Endodermal cell (in vitro differentiated cells): ENCODE results near the gene S100PBP. TPM values are rescaled to one million over a fixed set of nuclear protein-coding genes. Genes with fewer than 3 reads are reported as not detected.

Experiments used
- DNase-seq: peaks from one replicate; pipeline ENCODE4 v3.0.0-alpha.2; 2017
- H3K27ac ChIP-seq: 2 replicates; pipeline ENCODE4 v1.5.1; 2013; ENCODE audit warnings: mild to moderate bottlenecking, low read depth, low read length, moderate library complexity
- H3K27me3 ChIP-seq: 2 replicates; pipeline ENCODE4 v1.6.1; 2013; ENCODE audit warnings: mild to moderate bottlenecking, low read length, moderate library complexity; ENCODE audit not compliant: insufficient read depth, control insufficient read depth, poor library complexity, severe bottlenecking
- H3K36me3 ChIP-seq: 2 replicates; pipeline ENCODE4 v1.7.0; 2013; ENCODE audit warnings: mild to moderate bottlenecking, low read length, moderate library complexity; ENCODE audit not compliant: control insufficient read depth, insufficient read depth
- H3K4me1 ChIP-seq: one replicate; pipeline ENCODE4 v1.7.0; 2013; ENCODE audit warnings: low read length; ENCODE audit not compliant: control insufficient read depth, insufficient read depth
- H3K4me3 ChIP-seq: 2 replicates; pipeline ENCODE4 v1.5.1; 2013; ENCODE audit warnings: mild to moderate bottlenecking, low read length, moderate library complexity
- H3K9ac ChIP-seq: 2 replicates; pipeline ENCODE4 v1.6.1; 2013; ENCODE audit warnings: mild to moderate bottlenecking, low read length, moderate library complexity; ENCODE audit not compliant: poor library complexity, severe bottlenecking; ENCODE audit errors: extremely low read depth
- H3K9me3 ChIP-seq: 2 replicates; pipeline ENCODE4 v1.6.1; 2013; ENCODE audit warnings: mild to moderate bottlenecking, low read length, moderate library complexity; ENCODE audit not compliant: control insufficient read depth
- H3K27ac Mint-ChIP-seq: 2 replicates; pipeline ENCODE4 v1.8.0; 2020; ENCODE audit warnings: mixed read lengths
- H3K27me3 Mint-ChIP-seq: 2 replicates; pipeline ENCODE4 v1.8.0; 2021; ENCODE audit warnings: mild to moderate bottlenecking, mixed read lengths; ENCODE audit not compliant: insufficient read depth
- H3K36me3 Mint-ChIP-seq: 2 replicates; pipeline ENCODE4 v1.8.0; 2020; ENCODE audit warnings: low read depth, mixed read lengths
- H3K4me1 Mint-ChIP-seq: 2 replicates; pipeline ENCODE4 v1.8.0; 2020; ENCODE audit warnings: mixed read lengths
- H3K4me3 Mint-ChIP-seq: 2 replicates; pipeline ENCODE4 v1.8.0; 2020; ENCODE audit warnings: mild to moderate bottlenecking, moderate library complexity, mixed read lengths
- H3K9me3 Mint-ChIP-seq: 2 replicates; pipeline ENCODE4 v1.8.0; 2020; ENCODE audit warnings: mild to moderate bottlenecking, mixed read lengths
- WGBS, 2 experiments: methylation state at CpG; one replicate each; pipeline versions ENCODE4 v1.1.5 to v1.1.7; 2013; ENCODE audit warnings: missing lambda C conversion rate in 2 of 2, mixed read lengths in 1 of 2; ENCODE audit not compliant: insufficient coverage in 1 of 2, insufficient read length in 1 of 2; 5-methylcytosine and 5-hydroxymethylcytosine counted together
- total RNA-seq, 2 donors: library from RNA; stranded (reverse); fragmentation: NEBNext Ultra II Directional in 1 of 2; extraction: Animal tissue kit (Norgen Biotek cat#: 25700) in 1 of 2; gene quantifications; 2 replicates in 1 of 2; 3 replicates in 1 of 2; pipeline ENCODE4 v1.2.1, GENCODE V29; 2021
- TF ChIP-seq, protein P1 (sequence below): fragments of 200-600 bp; sonication (generic); conservative IDR thresholded peaks from 2 replicates; pipeline ENCODE4 v1.5.0; 2021; ENCODE audit warnings: antibody characterized with exemption, mild to moderate bottlenecking

The S100PBP gene
- total RNA-seq, 2 donors from 2014 or later: 91.4 to 112 TPM

- Histone ChIP-seq H3K27ac (no peak overlapping the region), H3K4me3 (no peak overlapping the region), H3K9me3 (no peaks in the 10 kb centered on the region), H3K36me3 (no peaks in the 10 kb centered on the region), H3K9ac (no peak overlapping the region), H3K27me3 (peaks cover 96% of the 10 kb centered on the region), H3K4me1 (no peaks in the 10 kb centered on the region)
- H3K4me1 Mint-ChIP-seq: peaks cover 4% of the 10 kb centered on the region
- H3K9me3 Mint-ChIP-seq: peaks cover 6% of the 10 kb centered on the region
- H3K36me3 Mint-ChIP-seq: no peaks in the 10 kb centered on the region
- 91 to 93% methylated on average over 21 to 24 of the region's 24 CpGs for WGBS, 2 experiments
- H3K27ac Mint-ChIP-seq: no peak overlapping the region
- H3K27me3 Mint-ChIP-seq: peaks cover 93% of the 10 kb centered on the region
- no peak for DNase-seq
- TF ChIP-seq, protein P1, sequence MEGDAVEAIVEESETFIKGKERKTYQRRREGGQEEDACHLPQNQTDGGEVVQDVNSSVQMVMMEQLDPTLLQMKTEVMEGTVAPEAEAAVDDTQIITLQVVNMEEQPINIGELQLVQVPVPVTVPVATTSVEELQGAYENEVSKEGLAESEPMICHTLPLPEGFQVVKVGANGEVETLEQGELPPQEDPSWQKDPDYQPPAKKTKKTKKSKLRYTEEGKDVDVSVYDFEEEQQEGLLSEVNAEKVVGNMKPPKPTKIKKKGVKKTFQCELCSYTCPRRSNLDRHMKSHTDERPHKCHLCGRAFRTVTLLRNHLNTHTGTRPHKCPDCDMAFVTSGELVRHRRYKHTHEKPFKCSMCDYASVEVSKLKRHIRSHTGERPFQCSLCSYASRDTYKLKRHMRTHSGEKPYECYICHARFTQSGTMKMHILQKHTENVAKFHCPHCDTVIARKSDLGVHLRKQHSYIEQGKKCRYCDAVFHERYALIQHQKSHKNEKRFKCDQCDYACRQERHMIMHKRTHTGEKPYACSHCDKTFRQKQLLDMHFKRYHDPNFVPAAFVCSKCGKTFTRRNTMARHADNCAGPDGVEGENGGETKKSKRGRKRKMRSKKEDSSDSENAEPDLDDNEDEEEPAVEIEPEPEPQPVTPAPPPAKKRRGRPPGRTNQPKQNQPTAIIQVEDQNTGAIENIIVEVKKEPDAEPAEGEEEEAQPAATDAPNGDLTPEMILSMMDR: no peak
- H3K4me3 Mint-ChIP-seq: no peak overlapping the region
Measured at GRCh38 chr1:32888677-32889420, 71.4 kb downstream of the S100PBP start.

DNA sequence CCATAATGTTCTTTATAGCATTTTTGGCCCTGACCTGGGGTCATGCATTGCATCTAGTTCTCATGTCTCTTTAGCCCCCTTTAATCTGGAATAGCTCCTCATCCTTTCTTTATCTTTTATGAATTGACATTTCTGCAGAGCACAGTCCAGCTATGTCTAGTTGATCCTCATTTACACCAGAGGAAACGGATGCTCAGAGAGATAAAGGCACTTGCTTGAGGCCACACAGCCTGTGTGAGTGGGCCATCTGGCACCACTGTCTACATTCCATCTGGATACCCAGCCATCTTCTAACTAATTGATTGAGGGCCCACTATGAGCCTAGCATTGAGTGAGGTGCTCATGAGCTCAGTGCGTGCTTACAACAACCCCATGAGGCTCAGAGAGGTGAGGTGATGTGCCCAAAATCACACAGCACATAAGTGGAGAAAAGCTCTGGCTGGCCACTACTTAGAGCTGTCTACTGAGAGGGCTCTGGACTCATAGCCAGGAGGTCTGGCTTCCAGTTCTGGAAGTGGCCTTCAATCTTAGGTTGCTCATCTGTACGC lies 72.4 kb downstream of the S100PBP start:
- peaks cover 6% of the 10 kb centered on the region for H3K9me3 Mint-ChIP-seq

GRCh38 chr1:32890516-32891240 lies 73.2 kb downstream of the S100PBP start:
- Histone ChIP-seq H3K4me1 (no peaks in the 10 kb centered on the region), H3K27me3 (peaks cover 84% of the 10 kb centered on the region), H3K9me3 (no peaks in the 10 kb centered on the region), H3K36me3 (no peaks in the 10 kb centered on the region), H3K27ac (no peak overlapping the region), H3K9ac (no peak overlapping the region), H3K4me3 (no peak overlapping the region)
- H3K9me3 Mint-ChIP-seq: peaks cover 6% of the 10 kb centered on the region
- TF ChIP-seq, protein P1: no peak
- WGBS, 2 experiments: 87 to 97% methylated on average over 5 to 7 of the region's 7 CpGs
- H3K27me3 Mint-ChIP-seq: peaks cover 88% of the 10 kb centered on the region
- peak; percentile 38 for DNase-seq
- no peak overlapping the region for H3K4me3 Mint-ChIP-seq
- no peaks in the 10 kb centered on the region for H3K4me1 Mint-ChIP-seq
- no peak overlapping the region for H3K27ac Mint-ChIP-seq
- H3K36me3 Mint-ChIP-seq: no peaks in the 10 kb centered on the region

More for the DNA sequence above, 72.4 kb downstream of the S100PBP start:
- 86 to 94% methylated on average over 3 of the region's 3 CpGs for WGBS, 2 experiments
- no peaks in the 10 kb centered on the region for H3K9me3 ChIP-seq
- DNase-seq: no peak
- no peaks in the 10 kb centered on the region for H3K4me1 ChIP-seq
- Mint-ChIP-seq H3K4me1 (peaks cover 4% of the 10 kb centered on the region), H3K4me3 (no peak overlapping the region), H3K27ac (no peak overlapping the region), H3K27me3 (peaks cover 93% of the 10 kb centered on the region), H3K36me3 (no peaks in the 10 kb centered on the region)
- peaks cover 93% of the 10 kb centered on the region for H3K27me3 ChIP-seq
- H3K4me3 ChIP-seq: no peak overlapping the region
- H3K27ac ChIP-seq: no peak overlapping the region
- H3K36me3 ChIP-seq: no peaks in the 10 kb centered on the region
- H3K9ac ChIP-seq: no peak overlapping the region
- TF ChIP-seq, protein P1: no peak
